Caco-2 (cell line): Measurements from ENCODE around the gene MT1B. TPM values are rescaled to one million over a fixed set of nuclear protein-coding genes. Genes with fewer than 3 reads are reported as not detected.

Experiments
- BruUV-seq: library from RNA; stranded (reverse); fragments of 400-500 nt; replicated peaks from 2 replicates; lab custom pipeline; 2021; lab: Mats Ljungman, UMichigan
- CTCF ChIA-PET: fragments of 300-600 bp; sonication (Branson Sonifier 250); formaldehyde crosslinking; loops from one replicate; lab custom pipeline; 2022; ENCODE audit warnings: antibody characterized with exemption; lab: Charles Lee
- POLR2A ChIA-PET: fragments of 300-600 bp; sonication (Branson Sonifier 250); formaldehyde crosslinking; loops from one replicate; lab custom pipeline; 2022; ENCODE audit warnings: antibody characterized with exemption; lab: Charles Lee
- DNase-seq, 2 experiments: peaks; one replicate each; pipeline versions ENCODE4 v3.0.0 to v3.0.0-alpha.2; 2020 to 2022
- H3K27me3 ChIP-seq: replicated peaks from 2 replicates; pipeline ENCODE4 v1.6.0; 2011; ENCODE audit warnings: low read length; ENCODE audit not compliant: control insufficient read depth, insufficient read depth
- H3K36me3 ChIP-seq: 2 replicates; pipeline ENCODE4 v1.5.1; 2011; ENCODE audit warnings: low read length; ENCODE audit not compliant: control insufficient read depth, insufficient read depth
- H3K4me1 ChIP-seq: fragments of 250-450 bp; sonication (Bioruptor Pico); 2 replicates; pipeline ENCODE4 v1.5.1; 2020; ENCODE audit warnings: mild to moderate bottlenecking
- H3K4me3 ChIP-seq: 2 replicates; pipeline ENCODE4 v1.5.1; 2011; ENCODE audit warnings: low read depth, mild to moderate bottlenecking, control low read depth, low read length
- H3K9me3 ChIP-seq: fragments of 250-450 bp; sonication (Bioruptor Pico); 2 replicates; pipeline ENCODE4 v1.5.1; 2020; ENCODE audit warnings: mild to moderate bottlenecking, moderate library complexity
- H3K27ac Mint-ChIP-seq: one replicate; pipeline ENCODE4 v1.8.0; 2022; ENCODE audit warnings: mixed read lengths; ENCODE audit not compliant: unreplicated experiment
- H3K27me3 Mint-ChIP-seq: one replicate; pipeline ENCODE4 v1.8.0; 2022; ENCODE audit warnings: mixed read lengths; ENCODE audit not compliant: insufficient read depth, unreplicated experiment
- H3K36me3 Mint-ChIP-seq: one replicate; pipeline ENCODE4 v1.8.0; 2022; ENCODE audit warnings: mild to moderate bottlenecking, mixed read lengths; ENCODE audit not compliant: insufficient read depth, unreplicated experiment
- H3K4me1 Mint-ChIP-seq: one replicate; pipeline ENCODE4 v1.8.0; 2022; ENCODE audit warnings: low read depth, mixed read lengths; ENCODE audit not compliant: unreplicated experiment
- H3K4me3 Mint-ChIP-seq: one replicate; pipeline ENCODE4 v1.8.0; 2022; ENCODE audit warnings: mild to moderate bottlenecking, moderate library complexity, mixed read lengths; ENCODE audit not compliant: unreplicated experiment
- H3K9me3 Mint-ChIP-seq: one replicate; pipeline ENCODE4 v1.8.0; 2022; ENCODE audit warnings: mixed read lengths; ENCODE audit not compliant: unreplicated experiment
- intact Hi-C: fragments of 100-400 bp; cut with micrococcal nuclease; formaldehyde crosslinking; loops from one replicate; pipeline ENCODE4 v1.10.0; 2022; ENCODE audit not compliant: unreplicated experiment
- total RNA-seq: library from RNA; stranded (reverse); gene quantifications from 2 replicates; pipeline ENCODE4 v1.2.3, GENCODE V29; 2022
- TF ChIP-seq, protein P1 (sequence below), 2 experiments: fragments of 200-600 bp in 1 of 2; IDR thresholded peaks; 1 replicate in 1 of 2; 2 replicates in 1 of 2; pipeline versions ENCODE4 v1.5.1 to v1.8.0; 2011 to 2022; ENCODE audit warnings: antibody characterized with exemption in 1 of 2, control low read depth in 1 of 2, inconsistent platforms in 1 of 2, low read depth in 1 of 2, low read length in 1 of 2, mild to moderate bottlenecking in 1 of 2, moderate library complexity in 1 of 2; ENCODE audit not compliant: insufficient read depth in 1 of 2, severe bottlenecking in 1 of 2, unreplicated experiment in 1 of 2

The MT1B gene
- total RNA-seq, 1 experiment from 2014 or later: not detected

DNA sequence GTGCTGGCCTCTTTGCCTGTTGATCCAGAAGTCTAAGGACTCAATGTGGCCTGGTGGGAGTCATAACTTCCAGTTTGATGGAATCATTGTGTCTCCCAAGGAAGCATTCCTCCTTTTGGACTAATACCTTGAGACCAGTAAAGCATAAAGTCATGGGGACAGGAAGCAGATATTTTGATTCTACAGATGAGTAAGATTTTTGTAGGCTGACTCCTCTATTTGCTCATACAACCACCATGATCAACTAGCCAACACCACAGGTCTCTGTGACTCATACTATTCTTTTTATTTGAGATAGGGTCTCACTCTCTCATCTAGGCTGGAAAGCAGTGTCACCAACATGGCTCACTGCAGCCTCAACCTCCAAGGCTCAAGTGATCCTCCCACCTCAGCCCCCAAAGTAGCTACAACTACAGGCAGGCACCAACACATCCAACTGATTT is 37.1 kb upstream of the MT1B start:
- Mint-ChIP-seq H3K4me3 (no peak overlapping the region), H3K36me3 (no peaks in the 10 kb centered on the region), H3K4me1 (peaks cover 9% of the 10 kb centered on the region), H3K9me3 (no peaks in the 10 kb centered on the region), H3K27me3 (peaks cover 12% of the 10 kb centered on the region), H3K27ac (peak overlapping the region; percentile 10)
- no peaks in the 10 kb centered on the region for H3K4me1 ChIP-seq
- no TSS peak for BruUV-seq
- intact Hi-C loops: no loop called here
- TF ChIP-seq, protein P1, sequence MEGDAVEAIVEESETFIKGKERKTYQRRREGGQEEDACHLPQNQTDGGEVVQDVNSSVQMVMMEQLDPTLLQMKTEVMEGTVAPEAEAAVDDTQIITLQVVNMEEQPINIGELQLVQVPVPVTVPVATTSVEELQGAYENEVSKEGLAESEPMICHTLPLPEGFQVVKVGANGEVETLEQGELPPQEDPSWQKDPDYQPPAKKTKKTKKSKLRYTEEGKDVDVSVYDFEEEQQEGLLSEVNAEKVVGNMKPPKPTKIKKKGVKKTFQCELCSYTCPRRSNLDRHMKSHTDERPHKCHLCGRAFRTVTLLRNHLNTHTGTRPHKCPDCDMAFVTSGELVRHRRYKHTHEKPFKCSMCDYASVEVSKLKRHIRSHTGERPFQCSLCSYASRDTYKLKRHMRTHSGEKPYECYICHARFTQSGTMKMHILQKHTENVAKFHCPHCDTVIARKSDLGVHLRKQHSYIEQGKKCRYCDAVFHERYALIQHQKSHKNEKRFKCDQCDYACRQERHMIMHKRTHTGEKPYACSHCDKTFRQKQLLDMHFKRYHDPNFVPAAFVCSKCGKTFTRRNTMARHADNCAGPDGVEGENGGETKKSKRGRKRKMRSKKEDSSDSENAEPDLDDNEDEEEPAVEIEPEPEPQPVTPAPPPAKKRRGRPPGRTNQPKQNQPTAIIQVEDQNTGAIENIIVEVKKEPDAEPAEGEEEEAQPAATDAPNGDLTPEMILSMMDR (IDR thresholded peaks at IDR 0.05; ENCODE audit: insufficient read depth in 1 of 2, low read depth in 1 of 2, low read length in 1 of 2, severe bottlenecking in 1 of 2, unreplicated experiment in 1 of 2): no peak
- ChIA-PET CTCF (no interaction called here), POLR2A (no interaction called here)
- H3K36me3 ChIP-seq: no peaks in the 10 kb centered on the region
- H3K4me3 ChIP-seq: no peak overlapping the region
- H3K9me3 ChIP-seq: no peaks in the 10 kb centered on the region
- DNase-seq: no peak
- no peaks in the 10 kb centered on the region; the same call in 1 of the 2 replicates for H3K27me3 ChIP-seq

- no peak for DNase-seq
Measured at GRCh38 chr16:56615353-56615752, 36.3 kb upstream of the MT1B start.

GRCh38 chr16:56616608-56617211 is 35.0 kb upstream of the MT1B start:
- CTCF ChIA-PET: no interaction called here

More at GRCh38 chr16:56615353-56615752, 36.3 kb upstream of the MT1B start:
- Mint-ChIP-seq H3K27ac (no peak overlapping the region), H3K36me3 (no peaks in the 10 kb centered on the region), H3K27me3 (peaks cover 11% of the 10 kb centered on the region), H3K4me3 (no peak overlapping the region), H3K9me3 (no peaks in the 10 kb centered on the region), H3K4me1 (peaks cover 7% of the 10 kb centered on the region)
- TF ChIP-seq, protein P1 (IDR thresholded peaks at IDR 0.05; ENCODE audit: insufficient read depth in 1 of 2, low read depth in 1 of 2, low read length in 1 of 2, severe bottlenecking in 1 of 2, unreplicated experiment in 1 of 2): no peak
- CTCF ChIA-PET: no interaction called here
- intact Hi-C loops: no loop called here
- Histone ChIP-seq H3K9me3 (no peaks in the 10 kb centered on the region), H3K4me1 (no peaks in the 10 kb centered on the region), H3K36me3 (no peaks in the 10 kb centered on the region), H3K4me3 (no peak overlapping the region), H3K27me3 (no peaks in the 10 kb centered on the region; the same call in 1 of the 2 replicates)
- POLR2A ChIA-PET: no interaction called here
- no TSS peak for BruUV-seq

More at GRCh38 chr16:56616608-56617211, 35.0 kb upstream of the MT1B start:
- no peaks in the 10 kb centered on the region for H3K4me1 ChIP-seq
- H3K36me3 ChIP-seq: no peaks in the 10 kb centered on the region
- intact Hi-C loops: no loop called here
- Mint-ChIP-seq H3K4me1 (no peaks in the 10 kb centered on the region), H3K9me3 (no peaks in the 10 kb centered on the region), H3K27me3 (peaks cover 10% of the 10 kb centered on the region), H3K27ac (no peak overlapping the region), H3K4me3 (peak overlapping the region; percentile 56), H3K36me3 (no peaks in the 10 kb centered on the region)
- POLR2A ChIA-PET: no interaction called here
- no peak for DNase-seq
- H3K9me3 ChIP-seq: no peaks in the 10 kb centered on the region
- no peaks in the 10 kb centered on the region; the same call in 1 of the 2 replicates for H3K27me3 ChIP-seq
- no TSS peak for BruUV-seq
- TF ChIP-seq, protein P1 (IDR thresholded peaks at IDR 0.05; ENCODE audit: insufficient read depth in 1 of 2, low read depth in 1 of 2, low read length in 1 of 2, severe bottlenecking in 1 of 2, unreplicated experiment in 1 of 2): no peak
- H3K4me3 ChIP-seq: no peak overlapping the region; the same call in 1 of the 2 replicates
